GM21423 (cell line): ENCODE data around the gene NDUFAF3.

Source experiments
- ATAC-seq: cut with Tn5 transposase; IDR thresholded peaks from one replicate; pipeline ENCODE4 v1.9.1; 2021; ENCODE audit warnings: mild to moderate bottlenecking, moderate library complexity; ENCODE audit not compliant: unreplicated experiment

The NDUFAF3 gene

DNA sequence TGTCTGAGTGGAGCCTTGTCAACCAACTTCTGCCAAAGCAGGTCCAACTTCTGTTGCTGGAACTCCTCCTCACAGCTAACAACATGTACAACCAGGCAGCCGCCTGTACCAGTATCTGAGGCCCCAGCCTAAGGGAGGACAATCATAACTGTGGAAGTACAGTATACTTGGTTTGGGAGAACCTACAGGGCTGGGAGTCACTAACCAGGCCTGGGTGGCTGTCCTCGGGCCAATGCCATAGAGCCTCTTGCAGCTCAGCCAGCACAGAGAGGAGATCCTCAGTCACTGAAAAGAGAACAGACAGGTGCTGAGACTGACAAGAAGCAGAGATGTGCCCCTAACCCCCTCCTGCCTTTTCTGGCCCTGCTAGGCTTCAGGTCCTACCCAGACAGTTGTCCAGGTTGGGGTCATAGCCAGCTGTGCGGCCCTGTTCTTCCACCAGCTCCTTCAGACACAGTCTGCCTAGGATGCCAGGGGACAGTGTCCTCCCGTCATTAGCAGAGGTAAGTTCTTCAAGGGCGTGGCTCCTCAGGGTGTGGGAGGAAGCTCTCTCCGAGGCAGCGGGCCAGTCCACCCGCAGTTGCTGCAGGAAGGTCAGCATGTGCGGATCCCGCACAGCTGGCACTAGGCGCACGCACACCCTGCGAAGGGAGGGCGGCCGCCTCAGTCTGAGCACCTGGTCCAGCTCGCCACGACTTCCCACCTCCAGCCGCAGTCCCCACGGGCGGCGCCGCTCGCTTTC lies 4.5 kb upstream of the NDUFAF3 start:
- ATAC-seq = no peak

DNA sequence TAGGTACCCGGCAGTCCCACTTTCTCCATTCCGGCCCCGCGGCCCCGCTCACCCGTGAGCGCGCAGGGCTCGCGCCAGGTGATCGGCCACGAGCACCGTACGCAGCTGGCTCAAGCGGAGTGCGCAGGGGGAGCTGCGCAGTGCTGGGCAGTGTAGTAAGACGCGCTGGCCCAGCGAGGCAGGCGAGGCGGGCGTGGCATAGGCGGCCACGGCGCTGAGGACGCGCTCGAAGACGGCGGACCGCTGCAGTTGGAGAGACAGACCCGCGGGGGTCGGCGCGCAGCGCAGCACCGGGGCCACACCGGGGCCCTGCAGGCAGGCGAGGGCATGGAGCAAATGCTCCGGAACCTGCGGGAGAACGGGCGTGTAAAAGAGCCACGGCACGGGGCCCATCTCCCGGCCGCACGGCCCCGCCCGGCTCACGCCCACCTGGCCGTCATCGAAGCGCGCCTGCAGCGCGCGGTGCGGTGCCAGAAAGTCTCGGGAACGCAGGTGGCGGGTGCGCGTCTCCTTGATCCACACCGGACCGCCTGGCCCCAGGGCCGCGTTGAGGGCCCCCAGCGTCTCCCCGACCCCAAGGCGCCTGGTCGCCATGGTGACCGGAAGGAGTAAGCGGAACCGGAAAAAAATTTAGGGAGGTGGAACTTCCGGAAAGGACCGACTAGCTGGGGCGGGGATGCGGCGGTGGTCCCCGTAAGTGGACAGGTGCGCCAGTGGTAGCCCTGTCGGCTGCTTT lies 3.8 kb upstream of the NDUFAF3 start, which contains the start of gene DALRD3:
Gene DALRD3 (minus strand): TSS at position 610 of the 736 bp plus-strand sequence. CDS start 16 bp downstream, at position 594.
- no peak for ATAC-seq

DNA sequence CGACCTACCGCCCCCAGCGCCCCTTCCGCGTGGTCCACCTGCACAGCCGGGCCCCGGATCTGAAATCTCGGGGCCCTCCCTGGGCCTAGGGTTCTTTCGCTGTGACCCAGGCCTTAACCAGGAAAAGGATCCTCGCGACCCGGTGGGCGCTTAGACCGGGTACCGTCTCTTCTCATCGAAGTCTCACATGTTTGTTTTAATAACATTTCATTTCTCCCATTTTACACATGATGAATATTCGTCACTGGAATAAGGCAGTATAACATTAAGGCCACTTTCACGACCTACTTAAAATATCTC lies 3.3 kb upstream of the NDUFAF3 start:
- ATAC-seq = no peak

DNA sequence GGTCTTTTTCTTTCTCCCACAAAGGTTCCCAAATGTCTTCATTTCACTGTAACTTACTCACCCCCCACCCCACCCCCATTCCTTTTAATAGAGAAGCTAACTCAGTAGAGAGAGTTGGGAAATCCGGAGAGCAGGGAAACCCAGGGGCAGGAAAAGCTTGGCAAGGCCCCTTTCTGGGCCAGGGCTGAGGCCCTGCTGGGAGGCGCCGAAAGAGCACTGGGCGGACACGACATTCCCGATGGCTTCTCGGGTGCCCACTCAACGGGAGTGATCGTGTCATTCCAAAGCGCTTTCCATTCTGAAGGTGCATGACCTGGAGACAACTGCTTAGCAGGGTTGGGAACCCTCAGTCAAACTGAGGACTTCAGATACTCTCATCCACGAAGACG lies 2.0 kb upstream of the NDUFAF3 start:
- ATAC-seq = no peak

DNA sequence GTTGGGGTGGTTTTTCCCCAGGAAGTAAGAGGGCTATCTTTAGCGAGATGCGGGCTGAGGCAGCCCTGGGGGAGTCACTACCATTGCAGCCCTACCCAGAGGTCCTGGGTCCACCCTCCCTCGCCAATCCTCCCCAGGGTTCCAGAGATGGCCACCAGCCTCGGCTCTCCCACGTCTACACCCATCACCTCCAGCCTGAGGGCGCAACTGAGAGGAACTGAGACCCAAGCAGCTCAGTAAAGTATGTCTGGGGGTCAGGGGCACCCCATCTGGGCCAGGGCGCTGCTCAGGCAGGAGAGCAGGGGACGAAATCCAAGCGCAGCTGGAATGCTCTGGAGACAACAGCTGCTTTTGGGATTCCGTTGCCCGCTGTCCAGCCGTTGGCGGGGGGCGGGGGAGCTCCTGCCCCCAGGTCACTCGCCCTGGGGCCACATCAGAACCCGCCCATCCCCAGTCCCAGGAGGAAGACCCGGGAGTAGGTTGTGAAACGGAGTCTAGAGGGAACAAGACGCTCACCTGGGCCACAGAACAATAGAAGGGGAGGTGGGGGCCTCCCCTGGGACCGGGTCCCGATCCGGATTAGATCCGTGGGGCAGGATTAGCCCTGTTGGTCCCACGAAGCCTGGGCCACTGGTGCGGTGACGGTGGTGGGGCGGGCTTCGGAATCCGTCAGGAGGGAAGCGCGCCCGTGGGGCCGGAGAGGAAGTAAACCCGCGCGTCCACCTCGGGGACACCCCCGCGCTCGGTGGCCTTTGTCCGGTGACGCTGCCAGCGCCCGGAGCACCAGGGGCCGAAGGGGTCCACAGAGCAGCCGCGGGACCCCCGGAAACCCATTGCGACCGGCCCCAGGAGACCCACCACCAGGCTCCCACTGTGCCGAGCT lies 1.4 kb upstream of the NDUFAF3 start:
- ATAC-seq = no peak

DNA sequence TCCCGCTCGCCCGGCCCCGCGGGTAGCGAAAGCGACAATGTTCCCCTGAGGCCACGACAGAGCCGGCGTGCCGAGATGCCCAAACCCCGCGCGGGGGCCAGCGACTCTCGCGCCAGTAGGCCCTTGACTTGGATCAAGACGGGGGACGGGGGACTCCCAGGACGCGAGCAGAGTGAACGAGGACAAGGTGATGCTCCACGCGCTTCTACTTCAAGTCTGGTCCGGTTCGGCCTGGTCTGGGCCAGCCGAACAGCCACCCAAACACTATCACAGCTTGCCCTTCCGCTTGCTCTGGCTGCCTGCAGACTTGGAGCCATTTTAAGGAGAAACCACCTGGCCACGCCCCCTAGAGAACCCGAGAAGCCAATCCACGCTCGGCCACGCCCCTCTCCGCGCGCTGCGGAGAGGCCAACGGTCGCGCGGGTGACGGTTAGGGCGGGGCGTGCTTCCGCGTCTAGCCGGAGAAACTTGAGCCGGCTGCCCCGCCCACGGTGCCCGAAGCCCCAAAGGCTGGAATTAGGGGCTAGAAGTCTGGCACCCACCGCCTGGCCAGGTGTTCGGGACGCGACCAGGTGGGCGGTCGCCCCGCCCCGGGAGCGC lies 608 bp upstream of the NDUFAF3 start:
- ATAC-seq = peak; percentile 53

DNA sequence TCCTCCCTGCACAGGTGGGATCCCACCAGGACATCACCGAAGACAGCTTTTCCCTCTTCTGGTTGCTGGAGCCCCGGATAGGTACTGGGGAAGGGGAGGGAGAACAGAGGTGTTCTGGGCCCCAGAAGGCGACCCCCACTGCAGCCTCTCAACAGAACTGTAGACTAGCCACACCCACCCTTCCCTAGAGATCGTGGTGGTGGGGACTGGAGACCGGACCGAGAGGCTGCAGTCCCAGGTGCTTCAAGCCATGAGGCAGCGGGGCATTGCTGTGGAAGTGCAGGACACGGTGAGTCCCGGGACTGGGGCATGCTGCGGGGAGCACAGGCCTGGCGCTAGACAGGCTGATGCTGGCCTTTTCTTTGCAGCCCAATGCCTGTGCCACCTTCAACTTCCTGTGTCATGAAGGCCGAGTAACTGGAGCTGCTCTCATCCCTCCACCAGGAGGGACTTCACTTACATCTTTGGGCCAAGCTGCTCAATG lies 809 bp downstream of the NDUFAF3 start:
- no peak for ATAC-seq

DNA sequence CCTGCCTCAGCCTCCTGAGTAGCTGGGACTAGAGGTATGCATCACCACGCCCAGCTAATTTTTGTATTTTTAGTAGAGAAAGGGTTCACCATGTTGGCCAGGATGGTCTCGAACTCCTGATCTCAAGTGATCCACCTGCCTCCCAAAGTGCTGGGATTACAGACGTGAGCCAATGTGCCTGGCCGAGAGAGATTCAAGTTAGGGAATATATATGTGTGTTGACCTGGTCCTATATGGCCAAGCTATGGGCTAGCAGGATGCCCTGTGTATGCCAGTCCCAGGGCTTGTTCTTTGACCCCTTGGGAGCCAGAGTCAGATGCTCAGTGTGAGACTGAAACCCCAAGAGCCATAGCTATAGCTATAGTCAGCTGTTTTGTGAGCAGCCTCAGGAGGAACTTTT lies 1.9 kb downstream of the NDUFAF3 start:
- ATAC-seq = no peak

DNA sequence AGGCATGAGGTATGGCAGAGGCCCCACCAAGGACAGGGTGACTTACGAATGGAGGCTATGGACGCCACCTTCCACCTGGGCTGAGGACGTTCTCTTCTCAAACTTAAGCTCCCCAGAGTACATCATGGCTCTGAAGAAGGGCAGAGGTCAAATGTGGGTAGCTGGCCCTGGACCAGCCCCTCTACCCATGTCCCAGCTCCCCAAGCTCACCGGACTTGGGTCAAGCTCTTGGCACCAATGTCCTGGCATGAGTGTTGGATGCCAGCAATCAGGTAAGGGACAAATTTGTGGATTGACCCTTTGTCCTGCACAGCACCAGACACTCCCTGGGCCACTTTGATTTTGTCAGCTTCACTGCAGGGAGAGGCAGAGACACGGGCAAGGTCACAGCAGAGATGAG lies 2.5 kb downstream of the NDUFAF3 start:
- ATAC-seq = no peak

DNA sequence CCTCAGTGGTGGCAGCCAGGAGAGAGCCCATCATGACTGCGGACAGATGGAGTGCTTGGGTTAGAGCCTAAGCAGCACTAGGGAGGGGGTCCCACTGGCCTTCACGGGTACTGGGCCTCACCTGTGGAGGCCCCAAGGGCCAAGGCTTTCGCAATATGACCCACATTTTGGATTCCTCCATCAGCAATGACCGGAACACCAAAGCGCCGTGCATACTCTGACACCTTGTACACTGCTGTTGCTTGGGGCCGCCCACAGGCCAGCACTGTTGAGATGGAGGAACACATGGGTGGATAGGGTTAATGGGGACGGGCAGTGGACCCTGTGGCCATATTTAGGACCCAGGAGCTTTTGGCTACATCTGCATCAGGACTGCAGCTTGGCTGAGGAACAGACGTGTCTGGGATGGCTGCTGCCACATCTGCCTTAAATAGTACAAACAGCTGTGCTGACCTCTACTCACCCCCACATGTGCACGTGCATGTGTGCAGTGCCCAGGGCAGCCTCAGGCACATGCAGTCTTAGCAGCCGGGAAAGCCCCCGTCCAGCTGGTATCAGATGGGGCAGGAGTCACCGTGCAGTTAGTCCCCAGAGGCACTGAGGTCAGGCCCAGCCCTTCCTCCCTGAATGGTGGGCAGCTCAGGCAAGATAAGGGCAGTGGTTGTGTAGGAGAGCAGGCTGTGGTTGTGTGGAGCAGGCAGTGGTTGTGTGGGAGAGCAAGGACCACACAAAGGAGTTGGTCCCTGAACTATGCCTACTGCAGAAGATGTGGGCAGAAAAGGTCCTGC lies 3.3 kb downstream of the NDUFAF3 start:
- no peak for ATAC-seq

DNA sequence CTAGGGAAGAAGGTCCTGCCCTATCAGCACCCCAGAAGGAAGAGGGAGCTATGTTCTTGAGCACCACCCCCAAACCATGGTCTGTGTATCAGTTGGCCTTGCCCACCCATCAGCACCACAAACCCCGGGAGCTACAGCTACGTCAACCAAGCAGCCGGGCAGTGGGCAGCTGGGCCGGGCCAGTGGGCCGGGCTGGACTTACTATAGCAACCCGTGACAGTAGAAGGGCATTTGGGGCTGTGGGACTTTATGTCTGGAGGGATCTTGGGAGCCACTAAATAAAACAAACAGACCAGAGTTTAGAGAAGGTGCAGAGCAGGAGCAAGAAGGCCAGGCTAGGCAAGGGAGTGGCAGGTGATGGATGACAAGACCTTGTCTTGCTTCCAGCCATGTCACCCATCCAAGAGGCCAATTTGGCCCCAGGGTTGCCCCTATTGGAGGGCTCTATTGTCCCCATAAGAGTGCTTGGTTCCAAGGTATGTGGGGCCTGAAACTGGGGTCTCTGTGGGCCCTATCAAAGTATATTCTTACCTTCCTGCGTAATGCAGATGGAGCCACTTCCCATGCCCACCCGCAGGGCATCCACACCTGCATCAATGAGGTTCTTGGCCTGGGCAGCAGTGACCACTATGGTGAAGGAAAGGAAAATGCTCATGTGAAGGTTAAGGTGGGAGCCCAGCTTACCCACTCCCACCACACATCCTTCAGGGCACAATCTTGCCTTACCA lies 4.0 kb downstream of the NDUFAF3 start:
- no peak for ATAC-seq

DNA sequence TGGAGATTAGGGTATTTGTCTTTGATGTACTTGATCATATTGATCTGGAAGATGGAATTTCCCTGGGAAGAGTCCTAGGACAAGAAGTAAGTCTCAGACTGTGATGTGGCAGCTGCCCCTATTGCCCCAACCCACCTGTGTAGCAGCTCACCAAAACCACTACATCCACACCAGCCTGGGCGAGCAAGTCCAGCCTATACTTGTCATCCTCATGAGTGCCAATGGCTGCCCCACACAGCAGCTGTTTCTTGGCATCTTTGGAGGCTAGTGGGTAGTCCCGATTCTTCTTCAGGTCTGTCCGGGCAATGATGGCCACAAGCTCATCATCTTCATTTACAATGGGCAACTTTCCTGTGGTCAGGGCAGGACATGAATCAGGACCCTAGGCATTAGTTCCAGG lies 4.6 kb downstream of the NDUFAF3 start:
- no peak for ATAC-seq

DNA sequence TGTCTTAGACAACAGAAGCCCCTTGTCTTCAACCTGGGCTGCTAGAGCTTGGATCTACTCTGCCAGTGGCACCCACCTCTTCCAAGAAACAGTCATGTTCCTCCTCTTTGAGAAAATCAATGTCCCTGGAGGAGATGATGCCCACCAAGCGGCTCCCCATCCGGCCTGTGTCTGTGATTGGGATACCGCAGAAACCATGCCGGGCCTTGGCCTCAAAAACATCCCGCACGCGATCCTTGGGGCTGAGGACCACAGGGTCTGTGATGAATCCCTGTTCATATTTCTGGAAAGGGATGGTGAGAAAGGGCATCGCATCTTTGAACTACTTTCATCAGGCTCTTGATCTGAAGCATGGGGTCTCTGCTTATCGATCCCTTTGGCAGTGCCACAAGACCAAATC lies 5.7 kb downstream of the NDUFAF3 start:
- no peak for ATAC-seq

DNA sequence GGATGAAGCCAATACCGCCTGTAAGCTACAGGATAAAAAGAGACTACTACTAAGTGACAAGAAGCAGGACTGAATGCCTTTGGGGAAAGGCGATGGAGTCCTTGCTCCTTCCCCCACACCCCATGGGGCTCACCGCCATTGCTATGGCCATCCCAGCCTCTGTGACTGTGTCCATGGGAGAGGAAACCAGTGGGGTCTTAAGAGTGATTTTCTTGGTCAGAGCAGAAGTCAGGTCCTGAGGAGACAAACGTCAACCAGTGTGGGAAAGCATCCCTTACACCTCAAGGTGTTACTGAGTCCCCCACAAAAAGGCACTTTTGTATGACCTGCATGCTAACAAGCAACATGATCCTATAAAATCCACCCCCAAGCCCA lies 6.4 kb downstream of the NDUFAF3 start:
- ATAC-seq = no peak

DNA sequence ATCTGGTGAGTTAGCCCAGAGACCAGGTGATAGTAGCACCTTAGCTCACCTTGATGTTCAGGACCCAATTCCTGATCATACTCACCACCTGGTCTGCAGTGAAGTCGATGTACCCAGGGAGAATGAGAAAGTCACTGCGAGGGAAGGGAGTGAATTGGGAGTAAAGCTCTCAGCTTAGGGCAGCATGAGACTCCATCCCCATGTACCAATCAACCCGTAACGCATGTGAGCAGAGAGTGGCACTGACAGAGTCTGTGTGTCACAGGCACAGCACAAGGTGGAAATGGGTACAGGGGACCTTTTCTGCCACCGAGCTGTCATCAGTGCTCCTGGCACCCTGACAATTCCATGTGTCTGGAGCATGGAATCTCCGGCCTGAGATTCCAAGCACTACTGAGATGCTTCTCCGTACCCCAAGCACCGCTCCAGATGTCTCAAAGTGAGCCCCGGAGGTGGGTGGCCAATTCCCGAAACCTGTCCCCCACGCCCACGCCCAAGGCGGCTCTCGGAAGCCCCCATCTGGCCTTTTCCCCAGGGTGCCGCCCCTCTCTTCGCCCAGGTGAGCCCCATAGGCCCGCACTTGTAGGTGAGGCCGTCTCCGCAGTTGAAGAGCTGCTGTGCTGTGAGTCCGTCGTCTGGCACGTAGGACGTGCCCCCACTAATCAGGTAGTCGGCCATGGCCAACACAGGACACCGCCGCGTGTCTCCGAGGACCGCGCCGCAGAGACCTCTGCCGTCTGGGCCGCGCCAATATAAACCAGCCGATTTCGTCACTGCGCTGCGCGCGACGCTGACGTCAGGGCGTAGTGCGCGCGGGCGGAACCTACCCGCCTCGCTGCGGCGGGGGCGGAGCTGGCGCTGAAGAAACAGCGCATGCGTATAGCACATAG lies 7.0 kb downstream of the NDUFAF3 start, which contains the start of gene IMPDH2:
Gene IMPDH2 (minus strand): TSS at position 726 of the 890 bp plus-strand sequence. CDS start 48 bp downstream, at position 678.
- peak; percentile 86 for ATAC-seq

DNA sequence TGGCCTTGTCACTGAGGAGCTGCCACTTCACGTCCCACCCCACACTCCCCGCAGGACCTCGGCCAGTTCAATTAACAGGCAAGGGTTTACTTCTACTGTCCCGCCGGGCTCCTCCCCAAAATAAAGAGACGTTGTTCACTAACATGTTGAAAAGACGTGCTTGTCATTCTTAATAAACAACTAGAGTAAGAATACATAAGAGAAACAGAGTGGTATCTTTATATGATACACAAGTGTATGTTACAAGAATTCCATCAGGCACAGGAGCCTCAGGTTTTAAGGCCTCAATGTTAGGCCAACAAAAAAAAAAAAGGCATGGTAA lies 7.6 kb downstream of the NDUFAF3 start:
- no peak for ATAC-seq

DNA sequence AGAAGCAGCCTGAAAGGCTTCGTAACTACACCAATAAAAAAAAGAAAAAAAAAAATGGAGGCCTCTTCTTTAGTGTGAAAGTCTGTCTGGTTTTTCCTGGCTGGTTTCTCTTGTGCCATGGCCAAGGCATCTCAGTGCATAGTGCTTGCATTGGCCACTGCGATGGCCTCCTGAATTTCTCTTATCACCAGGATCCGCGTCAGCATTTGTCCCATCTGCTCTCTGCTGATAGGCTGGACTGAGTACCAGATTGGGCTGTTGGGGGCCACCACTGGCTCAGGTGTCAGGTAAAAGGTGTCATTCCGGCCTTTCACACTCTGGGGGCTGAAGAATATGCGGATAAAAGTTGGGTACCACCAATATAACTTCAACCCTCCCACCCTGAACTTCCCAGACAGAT lies 8.4 kb downstream of the NDUFAF3 start:
- no peak for ATAC-seq

DNA sequence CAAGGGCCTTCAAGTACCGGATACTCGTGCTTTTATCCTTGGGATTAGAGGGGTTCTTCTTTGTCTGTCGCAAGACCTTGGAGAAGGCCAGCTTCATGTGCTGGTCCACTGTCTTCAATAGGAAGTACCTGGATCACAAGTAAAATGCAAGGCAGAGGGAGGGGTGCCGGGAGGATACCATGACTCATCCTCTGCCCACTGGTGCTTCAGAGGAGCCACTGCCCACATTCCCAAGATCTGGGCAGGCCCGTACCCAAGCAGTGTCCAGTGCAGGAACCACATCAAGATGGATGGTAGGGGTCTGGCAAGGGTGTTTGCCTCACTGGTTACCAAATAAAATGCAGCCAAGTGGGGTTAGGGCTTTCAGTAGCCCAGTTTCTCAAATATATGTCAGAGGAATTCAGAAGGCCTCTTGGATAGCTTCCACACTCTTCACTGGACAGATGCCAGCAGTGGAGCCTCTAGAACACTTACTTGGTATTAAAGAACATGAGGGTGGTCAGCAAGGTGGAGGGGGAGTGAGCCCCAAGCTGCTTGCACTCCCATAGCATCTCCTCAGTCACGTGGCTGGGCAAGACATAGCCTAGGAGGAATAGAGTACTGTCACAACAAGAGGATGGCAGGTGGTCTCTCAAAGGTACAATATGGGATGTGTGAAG lies 10.9 kb downstream of the NDUFAF3 start:
- no peak for ATAC-seq
